ENCODE data around the gene ZNF552.
"Not testable (repeated sequence)": the region's sequence is repeated elsewhere in the genome, so short reads cannot be mapped to it uniquely, and the experiment has no call there.

ZNF552 gene

GRCh38 chr19:57818378-57818777, 3.7 kb upstream of the ZNF552 start:
- no peak for DNase-seq (ENCODE audit: low read depth)

DNA sequence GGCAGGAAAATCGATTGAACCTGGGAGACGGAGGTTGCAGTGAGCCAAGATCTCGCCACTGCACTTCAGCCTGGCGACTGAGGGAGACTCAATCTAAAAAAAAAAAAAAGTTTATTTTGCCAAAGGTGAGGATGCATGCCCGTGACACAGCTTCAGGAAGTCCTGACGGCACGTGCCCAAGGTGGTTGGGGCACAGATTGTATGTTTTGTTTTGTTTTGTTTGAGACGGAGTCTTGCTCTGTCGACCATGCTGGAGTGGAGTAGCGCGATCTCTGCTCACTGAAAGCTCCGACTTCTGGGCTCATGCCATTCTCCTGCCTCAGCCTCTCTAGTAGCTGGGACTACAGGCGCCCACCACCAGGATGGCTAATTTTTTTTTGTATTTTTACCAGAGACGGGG, 3.3 kb upstream of the ZNF552 start:
- no peak for DNase-seq (ENCODE audit: low read depth)

DNA sequence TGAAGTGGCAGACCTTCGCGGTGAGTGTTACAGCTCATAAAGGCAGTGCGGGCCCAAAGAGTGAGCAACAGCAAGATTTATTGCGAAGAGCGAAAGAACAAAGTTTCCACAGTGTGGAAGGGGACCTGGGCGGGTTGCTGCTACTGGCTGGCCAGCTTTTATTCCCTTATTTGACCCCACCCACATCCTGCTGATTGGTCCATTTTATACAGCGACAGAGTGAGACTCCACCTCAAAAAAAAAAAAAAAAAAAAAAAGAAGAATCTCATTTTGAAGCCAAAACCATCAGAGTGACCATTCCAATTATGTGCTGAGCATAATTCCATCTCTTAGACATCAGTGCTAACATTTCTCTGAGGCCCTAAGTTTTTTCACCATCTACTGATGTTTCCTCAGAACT, 1.9 kb upstream of the ZNF552 start:
- DNase-seq (ENCODE audit: low read depth) = no peak

- DNase-seq (ENCODE audit: low read depth) = no peak
Measured at GRCh38 chr19:57815247-57816075, 748 bp upstream of the ZNF552 start.

DNA sequence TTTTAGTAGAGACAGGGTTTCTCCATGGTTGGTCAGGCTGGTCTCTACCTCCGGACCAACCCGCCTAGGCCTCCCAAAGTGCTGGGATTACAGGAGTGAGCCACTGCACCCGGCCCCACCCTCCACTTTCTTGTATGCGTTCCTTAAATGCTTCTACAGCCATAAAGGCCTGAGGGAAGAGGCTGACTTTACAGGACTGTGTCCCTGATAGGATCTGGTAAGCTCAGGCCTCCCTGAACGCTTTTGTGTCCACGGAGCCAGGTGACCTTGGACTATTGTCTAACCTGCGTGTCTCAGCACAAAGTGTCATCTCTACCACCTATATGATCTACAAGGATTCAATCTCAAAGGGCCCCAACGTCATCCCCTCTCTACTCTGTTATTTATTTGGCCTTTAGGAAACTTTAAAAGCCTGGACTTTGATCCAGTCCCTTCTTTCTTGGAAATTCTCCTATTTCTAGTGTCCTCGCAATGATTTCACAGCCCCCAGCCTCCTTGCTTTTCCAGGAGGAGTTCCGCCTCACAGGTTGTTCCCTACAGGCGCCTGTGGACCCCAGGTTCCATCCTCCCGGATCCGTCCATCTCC, 701 bp downstream of the ZNF552 start:
- DNase-seq (ENCODE audit: low read depth) = no peak

DNA sequence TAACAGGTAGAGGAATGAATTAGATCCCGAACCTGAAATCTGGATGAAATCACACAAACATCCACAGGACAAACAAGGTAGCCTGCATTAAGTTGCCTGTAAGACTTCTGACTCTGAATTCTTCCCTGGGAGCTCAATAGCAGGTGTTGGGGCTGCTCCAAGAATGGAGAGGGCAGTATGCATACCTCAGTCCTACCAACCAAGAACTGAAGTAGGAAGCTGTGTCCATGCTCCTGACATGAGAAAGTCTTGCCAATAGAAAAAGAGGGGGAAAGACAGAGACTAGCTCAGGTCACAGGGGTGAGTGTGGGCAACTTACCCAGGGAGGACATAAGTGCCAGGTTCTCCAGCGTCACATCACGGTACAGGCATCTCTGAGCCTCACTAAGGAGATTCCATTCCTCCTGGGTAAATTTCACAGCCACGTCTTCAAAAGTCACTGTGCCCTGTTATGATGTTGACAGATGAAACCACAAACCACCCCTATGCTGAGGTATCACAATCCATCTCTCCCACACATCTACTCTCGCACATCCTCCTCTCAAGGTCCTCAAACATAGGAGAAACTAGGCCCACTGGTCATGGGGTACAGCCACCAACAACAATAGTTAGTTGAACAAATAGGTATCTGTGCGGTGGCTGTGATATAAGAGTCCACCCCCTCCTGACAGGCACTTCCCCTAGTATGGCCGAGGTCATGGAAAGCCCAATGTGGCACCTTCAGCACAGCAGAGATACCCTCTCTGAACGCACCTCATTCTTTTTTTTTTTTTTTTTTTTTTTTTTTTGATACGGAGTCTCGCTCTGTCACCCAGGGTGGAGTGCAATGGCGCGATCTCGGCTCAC, 1.5 kb downstream of the ZNF552 start:
- DNase-seq (ENCODE audit: low read depth) = not testable (repeated sequence)

DNA sequence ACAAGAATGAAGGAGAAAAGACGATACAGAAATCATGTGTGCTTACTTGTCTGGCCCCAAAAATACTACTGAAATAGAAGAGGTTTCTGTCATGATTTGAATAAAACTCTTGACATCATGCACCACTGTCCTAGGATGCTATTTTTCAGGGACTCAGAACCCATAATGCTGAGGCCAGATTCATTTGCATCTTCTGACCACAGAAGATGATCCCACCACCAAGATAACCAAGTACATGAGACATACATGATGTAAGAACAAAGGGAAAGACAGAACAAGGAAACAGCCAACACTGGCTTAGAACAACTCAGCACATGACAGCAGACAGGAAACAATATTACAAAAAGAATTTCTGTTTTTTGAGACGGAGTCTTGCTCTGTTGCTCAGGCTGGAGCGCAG, 2.5 kb downstream of the ZNF552 start:
- no peak for DNase-seq (ENCODE audit: low read depth)

DNA sequence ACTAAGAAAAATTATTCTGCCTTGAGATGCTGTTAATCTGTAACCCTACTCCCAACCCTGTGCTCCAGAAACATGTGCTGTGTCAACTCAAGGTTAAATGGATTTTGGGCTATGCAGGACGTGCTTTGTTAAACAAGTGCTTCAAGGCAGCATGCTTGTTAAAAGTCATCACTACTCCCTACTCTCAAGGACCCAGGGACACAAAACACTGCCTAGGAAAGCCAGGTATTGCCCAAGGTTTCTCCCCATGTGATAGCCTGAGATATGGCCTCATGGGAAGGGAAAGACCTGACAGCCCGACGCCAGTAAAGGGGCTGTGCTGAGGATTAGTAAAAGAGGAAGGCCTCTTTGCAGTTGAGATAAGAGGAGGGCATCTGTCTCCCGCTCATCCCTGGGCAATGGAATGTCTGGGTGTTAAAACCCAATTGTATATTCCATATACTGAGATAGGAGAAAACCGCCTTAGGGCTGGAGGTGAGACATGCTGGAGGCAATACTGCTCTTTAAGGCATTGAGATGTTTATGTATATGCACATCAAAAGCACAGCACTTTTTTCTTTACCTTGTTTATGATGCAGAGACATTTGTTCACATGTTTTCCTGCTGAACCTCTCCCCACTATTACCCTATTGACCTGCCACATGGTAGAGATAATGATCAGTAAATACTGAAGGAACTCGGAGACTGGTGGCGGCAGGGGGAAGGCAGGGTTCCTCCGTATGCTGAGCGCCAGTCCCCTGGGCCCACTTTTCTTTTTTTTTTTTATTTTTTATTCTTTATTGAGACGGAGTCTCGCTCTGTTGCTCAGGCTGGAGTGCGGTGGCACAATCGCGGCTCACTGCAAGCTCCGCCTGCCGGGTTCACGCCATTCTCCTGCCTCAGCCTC, 4.1 kb downstream of the ZNF552 start:
- DNase-seq (ENCODE audit: low read depth) = not testable (repeated sequence)

DNA sequence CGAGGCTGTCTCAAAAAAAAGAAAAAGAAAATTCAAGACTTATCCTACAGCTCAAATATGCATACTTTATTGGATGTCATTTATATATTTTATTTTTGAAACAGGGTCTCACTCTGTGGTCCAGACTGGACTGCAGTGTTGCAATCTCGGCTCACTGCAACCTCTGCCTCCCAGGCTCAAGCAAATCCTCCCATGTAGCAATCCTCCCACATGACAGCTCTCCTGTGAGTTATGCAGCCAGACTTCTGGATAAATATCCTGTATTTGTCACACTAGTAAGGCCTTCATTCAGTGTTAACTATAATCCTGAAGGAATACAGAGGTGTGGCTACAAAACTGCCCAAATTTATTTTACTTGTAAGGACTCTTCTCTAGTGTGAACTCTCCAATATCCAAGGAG, 7.2 kb downstream of the ZNF552 start:
- DNase-seq (ENCODE audit: low read depth) = no peak

DNA sequence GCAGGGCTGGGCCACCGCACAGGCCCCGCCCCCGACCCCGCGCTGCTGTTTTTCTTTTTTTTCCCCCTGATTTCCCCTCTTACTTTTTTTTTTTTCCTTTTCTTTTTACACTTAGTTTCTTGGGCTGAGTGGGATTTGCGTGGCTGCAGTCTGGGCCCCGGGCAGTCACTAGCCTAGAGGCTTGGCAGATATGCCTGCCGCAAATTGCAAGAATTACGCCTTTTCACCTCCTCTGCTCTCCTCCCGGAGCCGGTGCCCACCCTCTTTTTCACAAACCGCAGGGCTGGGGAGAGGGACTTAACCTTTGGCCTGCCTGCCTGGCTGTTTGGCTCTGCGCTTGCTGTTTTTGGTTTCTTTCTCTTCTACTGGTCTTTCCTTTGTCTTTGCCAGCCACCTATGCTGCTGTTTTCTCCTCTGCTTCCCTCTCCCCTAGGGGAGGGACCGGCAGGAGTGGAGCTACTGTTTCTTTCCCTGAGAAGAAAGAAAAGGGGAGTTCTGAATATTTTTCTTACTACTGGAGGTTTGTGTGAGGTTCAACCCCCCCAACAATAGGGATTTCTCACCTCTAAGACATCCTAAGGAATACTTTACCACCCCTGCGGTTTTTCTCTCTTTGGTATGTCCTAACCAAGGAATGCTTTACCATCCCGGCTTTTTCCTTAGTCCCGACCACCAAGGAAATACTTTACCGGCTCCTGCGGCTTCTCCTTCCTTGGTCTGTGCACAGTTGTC, 11.0 kb downstream of the ZNF552 start:
- DNase-seq (ENCODE audit: low read depth) = no peak

- no peak for DNase-seq (ENCODE audit: low read depth)
Measured at GRCh38 chr19:57803265-57803593, 11.5 kb downstream of the ZNF552 start.

- no peak for DNase-seq (ENCODE audit: low read depth)
Measured at GRCh38 chr19:57802269-57802668, 12.4 kb downstream of the ZNF552 start.

GRCh38 chr19:57800696-57801095, 14.0 kb downstream of the ZNF552 start:
- no peak for DNase-seq (ENCODE audit: low read depth)

- not testable (repeated sequence) for DNase-seq (ENCODE audit: low read depth)
Measured at GRCh38 chr19:57796580-57796979, 18.1 kb downstream of the ZNF552 start.

GRCh38 chr19:57789288-57789687, 25.4 kb downstream of the ZNF552 start:
- DNase-seq (ENCODE audit: low read depth) = no peak

DNA sequence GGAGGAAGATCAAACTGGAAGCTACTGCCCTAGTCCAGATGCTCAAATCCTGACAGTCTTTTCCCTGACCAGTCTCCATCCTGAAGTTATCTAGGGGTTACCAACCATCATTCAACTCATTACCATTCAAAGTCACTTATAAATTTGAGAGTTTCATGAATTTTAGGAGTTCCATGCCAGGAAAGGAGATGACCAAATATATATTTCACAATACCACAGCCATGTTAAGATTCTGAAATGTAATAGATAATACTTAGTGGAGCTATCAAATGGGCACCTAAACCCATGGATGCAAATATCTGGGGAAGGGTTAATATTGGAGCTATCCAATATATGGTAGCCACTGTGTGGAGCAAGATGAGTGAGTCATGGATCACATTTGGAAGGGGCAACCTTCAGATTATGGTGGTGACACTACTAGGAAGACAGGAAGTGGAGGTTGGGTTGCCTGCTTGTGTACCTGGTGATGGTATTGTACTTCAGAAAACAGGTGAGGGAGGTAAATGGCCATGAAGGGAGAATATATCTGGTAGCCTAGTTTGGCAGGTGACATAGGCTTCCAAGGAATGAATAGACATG, 26.5 kb downstream of the ZNF552 start:
- DNase-seq (ENCODE audit: low read depth) = no peak

DNA sequence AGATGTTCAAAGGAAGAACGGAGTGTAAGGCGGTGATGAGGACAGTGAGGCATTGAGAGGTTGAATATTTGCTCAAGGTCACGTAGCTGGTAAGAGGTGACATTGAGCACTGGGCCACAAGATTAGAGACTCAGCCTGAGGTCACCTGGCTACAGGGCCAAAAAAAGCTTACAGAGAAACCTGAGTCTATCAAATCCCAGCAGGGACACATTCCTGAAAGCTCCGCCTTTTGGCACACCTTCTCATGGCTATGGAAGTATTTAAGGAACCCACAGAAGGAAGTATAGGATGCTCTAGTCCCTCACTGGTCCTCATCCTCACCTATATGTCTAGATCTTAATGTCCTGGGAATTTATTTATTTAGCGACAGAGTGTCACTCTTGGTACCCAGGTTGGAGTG, 27.8 kb downstream of the ZNF552 start:
- no peak for DNase-seq (ENCODE audit: low read depth)

DNA sequence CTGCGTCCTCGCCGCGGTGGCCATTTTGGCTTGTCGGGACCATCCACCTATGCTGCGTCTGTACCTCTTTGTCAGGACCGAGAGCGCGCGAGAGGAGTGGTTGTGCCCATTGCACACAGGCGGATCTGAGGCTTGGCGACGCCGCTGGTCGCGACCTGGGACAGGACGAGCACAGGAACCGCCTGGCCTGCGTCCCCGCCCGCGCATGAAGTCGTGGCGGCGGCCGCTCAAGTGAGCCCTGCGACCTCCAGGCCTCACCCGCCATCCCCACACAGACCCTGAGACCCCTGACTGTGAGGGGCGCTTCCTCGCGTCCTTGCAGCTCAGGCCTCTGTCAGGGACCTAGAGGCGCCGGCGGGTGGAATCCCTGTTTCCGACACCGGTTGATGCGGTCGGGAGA, 28.4 kb downstream of the ZNF552 start:
- DNase-seq (ENCODE audit: low read depth) = no peak

DNA sequence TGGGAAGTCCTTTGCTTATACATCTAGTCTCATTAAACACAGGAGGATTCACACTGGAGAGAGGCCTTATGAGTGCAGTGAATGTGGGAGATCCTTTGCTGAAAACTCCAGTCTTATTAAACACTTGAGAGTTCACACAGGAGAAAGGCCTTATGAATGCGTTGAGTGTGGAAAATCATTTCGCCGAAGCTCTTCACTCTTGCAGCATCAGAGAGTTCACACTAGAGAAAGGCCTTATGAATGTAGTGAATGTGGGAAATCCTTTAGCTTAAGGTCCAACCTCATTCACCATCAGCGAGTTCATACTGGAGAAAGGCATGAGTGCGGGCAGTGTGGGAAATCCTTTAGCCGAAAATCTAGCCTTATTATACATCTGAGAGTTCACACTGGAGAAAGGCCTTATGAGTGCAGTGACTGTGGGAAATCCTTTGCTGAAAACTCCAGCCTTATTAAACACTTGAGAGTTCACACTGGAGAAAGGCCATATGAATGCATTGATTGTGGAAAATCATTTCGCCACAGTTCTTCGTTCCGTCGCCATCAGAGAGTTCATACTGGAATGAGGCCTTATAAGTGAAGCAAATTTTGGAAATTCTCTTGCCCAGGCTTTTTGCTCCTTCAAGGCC, 35.4 kb downstream of the ZNF552 start:
- DNase-seq (ENCODE audit: low read depth) = no peak

GRCh38 chr19:57778336-57778735, 36.4 kb downstream of the ZNF552 start:
- DNase-seq (ENCODE audit: low read depth) = no peak

Measured in activated T-cell treated with anti-CD3 and anti-CD28 coated beads for 24 hours (primary cell).